IMR-90 (cell line): ENCODE results near the gene GRB10.

Experiments used
- RAD21 ChIP-seq: IDR thresholded peaks from 2 replicates; pipeline ENCODE4 v1.6.1; 2012; ENCODE audit warnings: low read length, improper control_type of control experiment
- TF ChIP-seq, protein P1 (sequence below): fragments of 150-350 bp; IDR thresholded peaks from 2 replicates; pipeline ENCODE4 v1.6.1; 2017; ENCODE audit warnings: mild to moderate bottlenecking, antibody characterized with exemption, low read length, low read depth

DNA sequence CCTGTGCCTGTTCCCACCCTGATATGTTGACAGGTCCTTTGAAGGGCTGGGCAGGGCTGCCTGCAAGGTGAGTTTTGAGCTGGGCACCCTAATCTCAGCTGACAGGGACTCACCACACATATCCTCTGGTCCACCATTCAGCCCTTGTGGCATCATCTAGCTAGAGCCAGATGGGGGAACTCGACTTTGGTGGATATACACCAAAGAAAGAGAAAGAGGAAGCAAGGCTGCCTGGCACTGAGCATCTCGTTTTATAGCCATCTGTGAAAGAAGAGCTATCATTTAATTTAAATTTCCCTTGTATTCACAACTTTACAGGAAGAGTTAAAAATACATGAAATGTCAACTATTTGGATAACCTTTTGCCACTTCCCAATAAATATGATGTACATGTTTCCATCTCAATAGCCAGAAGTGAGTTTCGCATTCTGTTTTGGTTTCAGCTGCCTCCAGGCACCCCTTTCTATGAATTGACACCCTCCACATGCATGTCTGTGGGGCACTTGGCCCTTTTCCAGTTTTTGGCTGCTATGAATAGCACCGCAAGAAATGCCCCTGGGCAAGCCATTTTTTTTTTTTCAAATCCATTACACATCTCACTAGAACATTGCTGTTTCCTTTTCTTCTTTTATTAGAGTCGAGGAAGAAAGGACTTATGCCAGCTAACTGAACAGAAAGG lies 22.9 kb upstream of the GRB10 start:
- TF ChIP-seq, protein P1, sequence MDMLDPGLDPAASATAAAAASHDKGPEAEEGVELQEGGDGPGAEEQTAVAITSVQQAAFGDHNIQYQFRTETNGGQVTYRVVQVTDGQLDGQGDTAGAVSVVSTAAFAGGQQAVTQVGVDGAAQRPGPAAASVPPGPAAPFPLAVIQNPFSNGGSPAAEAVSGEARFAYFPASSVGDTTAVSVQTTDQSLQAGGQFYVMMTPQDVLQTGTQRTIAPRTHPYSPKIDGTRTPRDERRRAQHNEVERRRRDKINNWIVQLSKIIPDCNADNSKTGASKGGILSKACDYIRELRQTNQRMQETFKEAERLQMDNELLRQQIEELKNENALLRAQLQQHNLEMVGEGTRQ: no peak
- no peak for TF ChIP-seq RAD21
